ENCODE results near the gene CALML4. TPM values are rescaled to one million over a fixed set of nuclear protein-coding genes. Genes with fewer than 3 reads are reported as not detected.

Gene CALML4, protein sequence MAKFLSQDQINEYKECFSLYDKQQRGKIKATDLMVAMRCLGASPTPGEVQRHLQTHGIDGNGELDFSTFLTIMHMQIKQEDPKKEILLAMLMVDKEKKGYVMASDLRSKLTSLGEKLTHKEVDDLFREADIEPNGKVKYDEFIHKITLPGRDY
- 19.5 and 26.4 TPM in 2 replicates for total RNA-seq (2022)
- percentile 75 among the genes with signal in this experiment for Bru-seq, nascent RNA
- BruChase-seq, experiment 1, labeled RNA remaining after a 2-hour chase: percentile 89 among the genes with signal in this experiment
- percentile 93 among the genes with signal in this experiment for BruChase-seq, experiment 2, labeled RNA remaining after a 6-hour chase
- long read RNA-seq, full-length matches to known transcripts: 20 of 22 reads
- long read RNA-seq, partial matches to known transcripts: 0 of 22 reads
- long read RNA-seq, other reads (novel, unspliced or antisense): 2 of 22 reads

DNA sequence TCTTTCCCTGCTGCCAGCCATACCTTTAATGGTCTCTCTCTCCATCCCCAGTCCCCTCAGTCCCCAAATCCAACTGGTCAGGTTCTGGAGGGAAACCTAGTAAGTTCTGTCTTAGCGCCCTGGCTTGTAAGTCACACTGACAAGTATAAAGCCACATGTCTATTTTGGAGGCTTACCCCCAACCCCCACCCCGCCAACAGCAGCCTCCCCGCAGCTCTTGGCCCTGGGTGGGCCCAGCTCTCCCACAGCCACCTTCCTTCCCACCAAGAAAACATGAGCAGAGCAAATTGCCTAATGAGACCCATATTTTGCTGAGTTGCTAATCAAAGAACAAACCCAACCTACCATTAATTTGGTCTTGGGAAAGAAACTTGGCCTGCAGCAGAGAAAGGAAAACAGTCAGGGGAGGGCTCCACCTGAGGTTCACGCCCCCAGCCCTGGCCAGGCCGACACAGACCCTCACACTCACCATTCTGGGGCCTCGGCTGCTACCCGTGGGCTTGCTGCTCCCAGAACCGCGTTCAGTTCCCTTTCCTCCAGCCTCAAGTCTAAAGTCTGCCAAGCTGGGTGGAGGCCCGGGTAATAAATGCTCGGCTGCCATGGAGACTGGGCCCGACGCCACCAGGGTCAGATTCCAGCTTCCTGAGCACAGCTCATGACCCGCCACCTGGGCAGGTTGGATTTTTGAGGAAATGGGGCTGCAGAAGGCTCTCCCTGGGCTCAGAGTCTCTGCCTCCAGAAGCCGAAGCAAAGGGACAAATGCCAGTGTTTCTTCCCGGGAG is at the start of gene CALML4:
CALML4 (minus strand) TSS at position 557 of the 782 bp plus-strand sequence; CDS start at position 472, 85 bp downstream.
- Mint-ChIP-seq H3K4me1 (ENCODE audit: low read depth, unreplicated experiment) (peaks cover 9% of the 10 kb centered on the region), H3K4me3 (ENCODE audit: unreplicated experiment) (peak within 1 kb of the TSS; percentile 55), H3K27me3 (ENCODE audit: insufficient read depth, unreplicated experiment) (no peaks in the 10 kb centered on the region), H3K36me3 (ENCODE audit: insufficient read depth, unreplicated experiment) (peaks cover 18% of the 10 kb centered on the region), H3K27ac (ENCODE audit: unreplicated experiment) (peak within 1 kb of the TSS; percentile 84), H3K9me3 (ENCODE audit: unreplicated experiment) (no peaks in the 10 kb centered on the region)
- Histone ChIP-seq H3K4me1 (peaks cover 21% of the 10 kb centered on the region), H3K9me3 (no peaks in the 10 kb centered on the region), H3K36me3 (ENCODE audit: control insufficient read depth, insufficient read depth, low read length) (no peaks in the 10 kb centered on the region), H3K4me3 (ENCODE audit: low read depth, low read length) (peak within 1 kb of the TSS; percentile 29), H3K27me3 (replicated peaks; ENCODE audit: control insufficient read depth, insufficient read depth, low read length) (no peaks in the 10 kb centered on the region)
- TF ChIP-seq, protein P1, sequence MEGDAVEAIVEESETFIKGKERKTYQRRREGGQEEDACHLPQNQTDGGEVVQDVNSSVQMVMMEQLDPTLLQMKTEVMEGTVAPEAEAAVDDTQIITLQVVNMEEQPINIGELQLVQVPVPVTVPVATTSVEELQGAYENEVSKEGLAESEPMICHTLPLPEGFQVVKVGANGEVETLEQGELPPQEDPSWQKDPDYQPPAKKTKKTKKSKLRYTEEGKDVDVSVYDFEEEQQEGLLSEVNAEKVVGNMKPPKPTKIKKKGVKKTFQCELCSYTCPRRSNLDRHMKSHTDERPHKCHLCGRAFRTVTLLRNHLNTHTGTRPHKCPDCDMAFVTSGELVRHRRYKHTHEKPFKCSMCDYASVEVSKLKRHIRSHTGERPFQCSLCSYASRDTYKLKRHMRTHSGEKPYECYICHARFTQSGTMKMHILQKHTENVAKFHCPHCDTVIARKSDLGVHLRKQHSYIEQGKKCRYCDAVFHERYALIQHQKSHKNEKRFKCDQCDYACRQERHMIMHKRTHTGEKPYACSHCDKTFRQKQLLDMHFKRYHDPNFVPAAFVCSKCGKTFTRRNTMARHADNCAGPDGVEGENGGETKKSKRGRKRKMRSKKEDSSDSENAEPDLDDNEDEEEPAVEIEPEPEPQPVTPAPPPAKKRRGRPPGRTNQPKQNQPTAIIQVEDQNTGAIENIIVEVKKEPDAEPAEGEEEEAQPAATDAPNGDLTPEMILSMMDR (IDR thresholded peaks at IDR 0.05; ENCODE audit: insufficient read depth in 1 of 2, low read depth in 1 of 2, low read length in 1 of 2, severe bottlenecking in 1 of 2, unreplicated experiment in 1 of 2): no peak
- ChIA-PET POLR2A (interaction anchor here (0.6 kb wide), 2 partner anchors 21 to 1700 kb away, joined by 3 to 9 read pairs; partner anchors contain the start of gene ZWILCH), CTCF (interaction anchor here (0.9 to 1.7 kb wide), 2 partner anchors 9 to 10 kb away, joined by 4 to 9 read pairs; no protein-coding TSS in a partner anchor)
- intact Hi-C loops (cut with micrococcal nuclease; ENCODE audit: unreplicated experiment): no loop called here
- peak; percentile 75 to 86 for DNase-seq
- BruUV-seq (replicated peaks): TSS peak; percentile 40

DNA sequence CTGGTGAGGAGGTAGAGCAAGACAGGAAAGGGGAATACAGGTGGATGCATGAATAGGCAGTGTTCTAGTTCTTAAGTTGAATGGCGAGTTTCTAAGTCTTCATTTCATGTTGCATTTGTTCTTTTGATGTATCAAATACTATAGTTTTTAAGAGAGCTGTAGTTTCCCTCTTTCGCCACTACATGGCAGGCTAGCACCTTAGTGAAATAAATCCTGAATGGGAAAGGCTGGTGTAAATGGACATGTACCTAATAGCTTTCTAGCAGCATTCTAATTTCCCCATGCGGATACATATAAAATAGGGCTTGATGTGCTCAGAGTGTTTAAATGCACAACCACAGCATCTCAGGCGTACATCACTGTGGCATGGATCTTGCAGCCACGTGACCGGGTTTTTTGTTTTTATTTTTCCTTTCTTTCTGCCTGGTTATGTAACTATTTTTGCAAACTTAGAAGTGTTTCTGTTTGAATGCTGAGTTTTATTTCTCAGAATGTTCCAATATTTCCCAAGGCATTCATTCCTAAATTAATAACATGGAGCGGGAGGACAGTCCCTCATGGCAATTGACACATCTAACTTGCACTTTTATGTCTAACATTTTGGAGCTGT is 47.9 kb upstream of the CALML4 start:
- Mint-ChIP-seq H3K36me3 (ENCODE audit: insufficient read depth, unreplicated experiment) (no peaks in the 10 kb centered on the region), H3K27ac (ENCODE audit: unreplicated experiment) (no peak overlapping the region), H3K4me3 (ENCODE audit: unreplicated experiment) (no peak overlapping the region), H3K27me3 (ENCODE audit: insufficient read depth, unreplicated experiment) (peaks cover 3% of the 10 kb centered on the region), H3K4me1 (ENCODE audit: low read depth, unreplicated experiment) (no peaks in the 10 kb centered on the region), H3K9me3 (ENCODE audit: unreplicated experiment) (no peaks in the 10 kb centered on the region)
- no peaks in the 10 kb centered on the region for H3K27me3 ChIP-seq (replicated peaks; ENCODE audit: control insufficient read depth, insufficient read depth, low read length)
- no TSS peak for BruUV-seq (replicated peaks)
- CTCF ChIA-PET: interaction anchor here (0.6 to 1.6 kb wide), 18 partner anchors 12 to 491 kb away, joined by 3 to 75 read pairs (median 4); partner anchors contain the start of gene FEM1B
- H3K36me3 ChIP-seq (ENCODE audit: control insufficient read depth, insufficient read depth, low read length): no peaks in the 10 kb centered on the region
- H3K4me3 ChIP-seq (ENCODE audit: low read depth, low read length): no peak overlapping the region
- no peaks in the 10 kb centered on the region for H3K9me3 ChIP-seq
- intact Hi-C loops (cut with micrococcal nuclease; ENCODE audit: unreplicated experiment): loop anchor here (1.0 to 5.0 kb wide), 4 partner anchors 24 to 286 kb away; partner anchors contain the start of gene FEM1B
- TF ChIP-seq, protein P1 (IDR thresholded peaks at IDR 0.05; ENCODE audit: insufficient read depth in 1 of 2, low read depth in 1 of 2, low read length in 1 of 2, severe bottlenecking in 1 of 2, unreplicated experiment in 1 of 2): peak; percentile 60 to 82
- DNase-seq: peak in 1 of 2 experiments; percentile 63
- POLR2A ChIA-PET: no interaction called here
- H3K4me1 ChIP-seq: no peaks in the 10 kb centered on the region
